KOPT-K1 (cell line): ENCODE data around the gene MOCS1.

ENCODE experiments used
- H3K27ac ChIP-seq: fragments of 200-600 bp; sonication (generic); 2 replicates; pipeline ENCODE4 v1.5.1; 2016; ENCODE audit warnings: antibody characterized with exemption, mild to moderate bottlenecking, low read depth, low read length; ENCODE audit not compliant: poor library complexity, severe bottlenecking
- H3K36me3 ChIP-seq: fragments of 200-600 bp; sonication (generic); 2 replicates; pipeline ENCODE4 v1.5.1; 2017; ENCODE audit warnings: antibody characterized with exemption, mild to moderate bottlenecking, low read length, moderate library complexity; ENCODE audit not compliant: insufficient read depth
- H3K9me3 ChIP-seq: fragments of 200-600 bp; sonication (generic); 2 replicates; pipeline ENCODE4 v1.5.1; 2017; ENCODE audit warnings: antibody characterized with exemption, low read length, mild to moderate bottlenecking; ENCODE audit not compliant: insufficient read depth, poor library complexity, severe bottlenecking

The MOCS1 gene

GRCh38 chr6:39867592-39867991 lies 66.7 kb downstream of the MOCS1 start:
- H3K36me3 ChIP-seq, result no peaks in the 10 kb centered on the region
- no peaks in the 10 kb centered on the region for H3K9me3 ChIP-seq
- H3K27ac ChIP-seq, result no peak overlapping the region

- H3K36me3 ChIP-seq, result no peaks in the 10 kb centered on the region
- H3K27ac ChIP-seq, result no peak overlapping the region
- H3K9me3 ChIP-seq, result no peaks in the 10 kb centered on the region
Observed at GRCh38 chr6:39865011-39865888, 69.0 kb downstream of the MOCS1 start.

GRCh38 chr6:39861663-39862062 lies 72.6 kb downstream of the MOCS1 start:
- H3K36me3 ChIP-seq, result no peaks in the 10 kb centered on the region
- H3K27ac ChIP-seq, result no peak overlapping the region
- H3K9me3 ChIP-seq, result no peaks in the 10 kb centered on the region

- no peaks in the 10 kb centered on the region for H3K9me3 ChIP-seq
- no peak overlapping the region for H3K27ac ChIP-seq
- no peaks in the 10 kb centered on the region for H3K36me3 ChIP-seq
Observed at GRCh38 chr6:39859025-39859424, 75.2 kb downstream of the MOCS1 start.

GRCh38 chr6:39855356-39855995 lies 78.8 kb downstream of the MOCS1 start:
- no peaks in the 10 kb centered on the region for H3K36me3 ChIP-seq
- H3K9me3 ChIP-seq, result no peaks in the 10 kb centered on the region
- H3K27ac ChIP-seq, result no peak overlapping the region
